HCT116 (cell line): Measurements from ENCODE around the gene CCNL2. TPM values are rescaled to one million over a fixed set of nuclear protein-coding genes. Genes with fewer than 3 reads are reported as not detected.

ENCODE experiments used
- ATAC-seq: fragments of 200-7000 bp; cut with Tn5 transposase; 2 replicates; pipeline ENCODE4 v1.9.1; 2020; ENCODE audit warnings: mild to moderate bottlenecking, moderate library complexity
- BruUV-seq: library from RNA; stranded (reverse); fragments of 400-500 nt; replicated peaks from 2 replicates; lab custom pipeline; 2021; lab: Mats Ljungman, UMichigan
- CTCF ChIA-PET: fragments of 300-600 bp; sonication (Branson Sonifier 250); formaldehyde crosslinking; loops from one replicate; lab custom pipeline; 2021; ENCODE audit warnings: antibody characterized with exemption; lab: Charles Lee
- POLR2A ChIA-PET: fragments of 300-600, 350-600 bp; sonication (Branson Sonifier 250); formaldehyde crosslinking; loops from one replicate; lab custom pipeline; 2021; ENCODE audit warnings: antibody characterized with exemption; lab: Charles Lee
- RAD21 ChIA-PET, 2 experiments: fragments of 300-600 bp; sonication (Branson Sonifier 250); formaldehyde crosslinking; loops; one replicate each; lab custom pipeline; 2023; ENCODE audit warnings: low total read pairs in 2 of 2; ENCODE audit not compliant: uncharacterized antibody in 2 of 2, unreplicated experiment in 2 of 2, low non-redundant PET in 1 of 2; lab: Charles Lee
- DNase-seq: peaks from one replicate; pipeline ENCODE4 v3.0.0-alpha.2; 2010; ENCODE audit warnings: low read depth, low spot score
- H2AFZ ChIP-seq: fragments of 200-600 bp; shearing (Covaris generic), sonication (generic); 2 replicates; pipeline ENCODE4 v1.6.1; 2017; ENCODE audit warnings: low read depth, mixed run types, mixed read lengths, antibody characterized with exemption, low read length; ENCODE audit not compliant: poor library complexity, severe bottlenecking
- H3K27ac ChIP-seq: 2 replicates; pipeline ENCODE4 v1.5.1; 2012; ENCODE audit warnings: low read depth, low read length
- H3K27me3 ChIP-seq: fragments of 200-600 bp; sonication (generic); 2 replicates; pipeline ENCODE4 v1.6.1; 2016; ENCODE audit warnings: mixed run types, low read length, mixed read lengths; ENCODE audit not compliant: insufficient read depth
- H3K36me3 ChIP-seq, 2 experiments: fragments of 200-500 bp in 1 of 2; fragments of 200-600 bp in 1 of 2; sonication (Bioruptor generic) in 1 of 2; sonication (generic) in 1 of 2; 2 replicates each; pipeline versions ENCODE4 v1.5.1 to v1.6.1; 2014 to 2016; ENCODE audit warnings: low read length in 2 of 2, inconsistent platforms in 1 of 2, mixed read lengths in 1 of 2, mixed run types in 1 of 2; ENCODE audit not compliant: insufficient read depth in 2 of 2, control insufficient read depth in 1 of 2
- H3K4me1 ChIP-seq, 2 experiments: fragments of 200-600 bp in 1 of 2; sonication (generic) in 1 of 2; 2 replicates each; pipeline versions ENCODE4 v1.5.1 to v1.6.1; 2012 to 2017; ENCODE audit warnings: low read length in 2 of 2, inconsistent platforms in 1 of 2, mild to moderate bottlenecking in 1 of 2, mixed read lengths in 1 of 2, mixed run types in 1 of 2, moderate library complexity in 1 of 2; ENCODE audit not compliant: insufficient read depth in 2 of 2, control insufficient read depth in 1 of 2
- H3K4me2 ChIP-seq: fragments of 200-600 bp; sonication (generic); 2 replicates; pipeline ENCODE4 v1.6.1; 2017; ENCODE audit warnings: mixed run types, low read length, mixed read lengths
- H3K4me3 ChIP-seq, 2 experiments: fragments of 200-600 bp in 1 of 2; sonication (generic) in 1 of 2; replicated peaks in 1 of 2; 2 replicates each; pipeline ENCODE4 v1.5.1; 2011 to 2016; ENCODE audit warnings: low read length in 2 of 2, control low read depth in 1 of 2, low read depth in 1 of 2, mild to moderate bottlenecking in 1 of 2, mixed read lengths in 1 of 2, mixed run types in 1 of 2
- H3K79me2 ChIP-seq: fragments of 200-600 bp; sonication (generic); 2 replicates; pipeline ENCODE4 v1.6.1; 2017; ENCODE audit warnings: mild to moderate bottlenecking, mixed run types, low read length, moderate library complexity, mixed read lengths; ENCODE audit not compliant: insufficient read depth
- H3K9ac ChIP-seq: fragments of 200-600 bp; sonication (generic); 2 replicates; pipeline ENCODE4 v1.6.1; 2016; ENCODE audit warnings: low read length, mixed read lengths
- H3K9me2 ChIP-seq: fragments of 200-600 bp; sonication (generic), shearing (Covaris generic); 2 replicates; pipeline ENCODE4 v1.6.1; 2017; ENCODE audit warnings: mixed run types, mild to moderate bottlenecking, moderate library complexity; ENCODE audit not compliant: insufficient read depth
- H3K9me3 ChIP-seq, 2 experiments: fragments of 200-500 bp in 1 of 2; fragments of 200-600 bp in 1 of 2; sonication (Bioruptor generic) in 1 of 2; sonication (generic) in 1 of 2; 2 replicates each; pipeline ENCODE4 v1.6.1; 2014 to 2017; ENCODE audit warnings: low read length in 2 of 2, mixed read lengths in 2 of 2, inconsistent platforms in 1 of 2, low read depth in 1 of 2, mild to moderate bottlenecking in 1 of 2, mixed run types in 1 of 2, moderate library complexity in 1 of 2; ENCODE audit not compliant: control insufficient read depth in 1 of 2, insufficient read depth in 1 of 2
- H4K20me1 ChIP-seq: fragments of 200-600 bp; sonication (generic), shearing (Covaris generic); 2 replicates; pipeline ENCODE4 v1.6.1; 2017; ENCODE audit warnings: mixed run types, mild to moderate bottlenecking, moderate library complexity; ENCODE audit not compliant: insufficient read depth
- CTCF ChIP-seq, 3 experiments: fragments of 200-600 bp in 1 of 3; sonication (generic) in 1 of 3; IDR thresholded peaks in 2 of 3; conservative IDR thresholded peaks in 1 of 3; 2 replicates each; pipeline ENCODE4 v1.5.1; 2012 to 2017; ENCODE audit warnings: low read depth in 2 of 3, low read length in 2 of 3, antibody characterized with exemption in 1 of 3, borderline replicate concordance in 1 of 3, control low read depth in 1 of 3, mild to moderate bottlenecking in 1 of 3, mixed read lengths in 1 of 3, mixed run types in 1 of 3, moderate library complexity in 1 of 3; ENCODE audit not compliant: insufficient read depth in 1 of 3
- ELF1 ChIP-seq: IDR thresholded peaks from 2 replicates; pipeline ENCODE4 v1.6.1; 2012; ENCODE audit warnings: low read depth, borderline replicate concordance
- MAX ChIP-seq: IDR thresholded peaks from 2 replicates; pipeline ENCODE4 v1.6.1; 2012
- POLR2AphosphoS5 ChIP-seq: IDR thresholded peaks from 2 replicates; pipeline ENCODE4 v1.6.1; 2011; ENCODE audit warnings: mild to moderate bottlenecking, low read depth, low read length, moderate library complexity
- RAD21 ChIP-seq: IDR thresholded peaks from 2 replicates; pipeline ENCODE4 v1.6.1; 2012; ENCODE audit warnings: low read depth, mild to moderate bottlenecking
- REST ChIP-seq: IDR thresholded peaks from 2 replicates; pipeline ENCODE4 v1.6.1; 2012; ENCODE audit warnings: low read depth
- SIN3A ChIP-seq: IDR thresholded peaks from 2 replicates; pipeline ENCODE4 v1.6.1; 2012; ENCODE audit warnings: low read depth
- TCF7L2 ChIP-seq: IDR thresholded peaks from 2 replicates; pipeline ENCODE4 v1.7.0; 2011; ENCODE audit warnings: borderline replicate concordance, inconsistent platforms; ENCODE audit not compliant: insufficient read depth, insufficient read length; ENCODE audit errors: extremely low read depth
- ZFX ChIP-seq: fragments of 450-650 bp; IDR thresholded peaks from 2 replicates; pipeline ENCODE4 v1.6.1; 2017
- intact Hi-C: fragments of 100-400 bp; cut with micrococcal nuclease; formaldehyde crosslinking; loops from 2 replicates; pipeline ENCODE4 v1.10.0; 2022
- total RNA-seq: library from RNA; stranded (reverse); gene quantifications from one replicate; pipeline ENCODE4 v1.2.1, GENCODE V29; 2021; ENCODE audit not compliant: unreplicated experiment

The CCNL2 gene
- total RNA-seq, 1 experiment from 2014 or later = 173 TPM

- TF ChIP-seq REST (no peak), TCF7L2 (no peak), ZFX (no peak), POLR2AphosphoS5 (no peak), MAX (no peak), SIN3A (no peak), RAD21 (no peak)
Measured at GRCh38 chr1:1351511-1352427, 47.4 kb downstream of the CCNL2 start (continued).

- H3K9ac ChIP-seq = peak within 1 kb of the TSS; percentile 85
- H3K4me1 ChIP-seq = peaks cover 38 to 67% of the 10 kb centered on the region in 2 experiments
- no peak within 1 kb of the TSS for H2AFZ ChIP-seq
- no peaks in the 10 kb centered on the region for H4K20me1 ChIP-seq
- DNase-seq (no peak), ATAC-seq (peak; percentile 29)
- peak within 1 kb of the TSS; percentile 100 for H3K27ac ChIP-seq
- H3K36me3 ChIP-seq = no peaks in the 10 kb centered on the region
- H3K4me2 ChIP-seq = peak within 1 kb of the TSS; percentile 96
- ChIA-PET RAD21 (no interaction called here), POLR2A (no interaction called here), CTCF (no interaction called here)
- H3K27me3 ChIP-seq = no peaks in the 10 kb centered on the region
- H3K79me2 ChIP-seq = peaks cover 42% of the 10 kb centered on the region
- no TSS peak for BruUV-seq
- H3K9me3 ChIP-seq = no peaks in the 10 kb centered on the region
- H3K4me3 ChIP-seq = peak within 1 kb of the TSS; percentile 80 to 87
- TF ChIP-seq CTCF (IDR thresholded peaks at IDR 0.05 in 2 of 3, conservative IDR thresholded peaks at IDR 0.05 in 1 of 3; ENCODE audit: borderline replicate concordance in 1 of 3, insufficient read depth in 1 of 3, low read depth in 2 of 3, low read length in 2 of 3) (peak in 2 of 3 experiments; percentile 32 to 48; a peak in 3 of 6 replicates), POLR2AphosphoS5 (peak; percentile 69), RAD21 (no peak), ELF1 (no peak), ZFX (peak; percentile 66)
- intact Hi-C loops = loop anchor here (5.0 to 10.0 kb wide), 3 partner anchors 42 to 277 kb away; partner anchors contain the start of genes ACAP3, MIB2, PUSL1 and RNF223
- H3K9me2 ChIP-seq = no peaks in the 10 kb centered on the region
Measured at GRCh38 chr1:1349256-1350012, 49.7 kb downstream of the CCNL2 start, which contains the start of gene DVL1. Gene DVL1, minus strand, starts transcription at chr1:1349418. Its CDS starts 353 bp downstream, at chr1:1349065.
